NOMO-1 treated with dmso at 0.1 percent for 144 hours (cell line): ENCODE data around the gene RPL3.

Experiments used
- DNase-seq: peaks from one replicate; lab custom pipeline; 2025; ENCODE audit not compliant: unreplicated experiment; lab: John Stamatoyannopoulos, UW

RPL3 gene

GRCh38 chr22:39301108-39301507 is 18.3 kb downstream of the RPL3 start:
- no peak for DNase-seq

GRCh38 chr22:39300186-39300830 is 19.1 kb downstream of the RPL3 start:
- peak; percentile 64 for DNase-seq

GRCh38 chr22:39299829-39300178 is 19.6 kb downstream of the RPL3 start:
- DNase-seq: no peak

GRCh38 chr22:39298241-39298987 is 21.0 kb downstream of the RPL3 start:
- no peak for DNase-seq

GRCh38 chr22:39297490-39298240 is 21.8 kb downstream of the RPL3 start:
- no peak for DNase-seq

- DNase-seq: no peak
Measured at GRCh38 chr22:39296981-39297489, 22.4 kb downstream of the RPL3 start.

GRCh38 chr22:39296535-39296934 is 22.9 kb downstream of the RPL3 start:
- no peak for DNase-seq

- no peak for DNase-seq
Measured at GRCh38 chr22:39294571-39295468, 24.6 kb downstream of the RPL3 start.

- DNase-seq: no peak
Measured at GRCh38 chr22:39293766-39294368, 25.6 kb downstream of the RPL3 start.

- DNase-seq: peak; percentile 78
Measured at GRCh38 chr22:39292561-39293074, 26.8 kb downstream of the RPL3 start.

GRCh38 chr22:39292031-39292462 is 27.4 kb downstream of the RPL3 start:
- DNase-seq: no peak

GRCh38 chr22:39291523-39291922 is 27.9 kb downstream of the RPL3 start:
- DNase-seq: no peak

- no peak for DNase-seq
Measured at GRCh38 chr22:39290724-39291161, 28.7 kb downstream of the RPL3 start.

- no peak for DNase-seq
Measured at GRCh38 chr22:39289975-39290720, 29.3 kb downstream of the RPL3 start.

GRCh38 chr22:39289533-39289932 is 29.9 kb downstream of the RPL3 start:
- no peak for DNase-seq

GRCh38 chr22:39288135-39288898 is 31.1 kb downstream of the RPL3 start:
- no peak for DNase-seq

GRCh38 chr22:39287076-39287725 is 32.2 kb downstream of the RPL3 start:
- peak; percentile 95 for DNase-seq

GRCh38 chr22:39284983-39285382 is 34.4 kb downstream of the RPL3 start:
- DNase-seq: no peak
